GM18505 (cell line): ENCODE data around the gene SPOP.
"Not testable (repeated sequence)": the region's sequence is repeated elsewhere in the genome, so short reads cannot be mapped to it uniquely, and the experiment has no call there.

Source experiments
- ATAC-seq: cut with Tn5 transposase; IDR thresholded peaks from one replicate; pipeline ENCODE4 v1.9.1; 2021; ENCODE audit not compliant: unreplicated experiment
- POLR2A ChIP-seq: IDR thresholded peaks from 4 replicates; pipeline ENCODE4 v1.6.1; 2011; ENCODE audit warnings: borderline replicate concordance; ENCODE audit not compliant: insufficient read depth, insufficient read length; ENCODE audit errors: extremely low read depth

SPOP gene

GRCh38 chr17:49688848-49689247 is 11.0 kb upstream of the SPOP start:
- ATAC-seq = no peak
- no peak for TF ChIP-seq POLR2A

DNA sequence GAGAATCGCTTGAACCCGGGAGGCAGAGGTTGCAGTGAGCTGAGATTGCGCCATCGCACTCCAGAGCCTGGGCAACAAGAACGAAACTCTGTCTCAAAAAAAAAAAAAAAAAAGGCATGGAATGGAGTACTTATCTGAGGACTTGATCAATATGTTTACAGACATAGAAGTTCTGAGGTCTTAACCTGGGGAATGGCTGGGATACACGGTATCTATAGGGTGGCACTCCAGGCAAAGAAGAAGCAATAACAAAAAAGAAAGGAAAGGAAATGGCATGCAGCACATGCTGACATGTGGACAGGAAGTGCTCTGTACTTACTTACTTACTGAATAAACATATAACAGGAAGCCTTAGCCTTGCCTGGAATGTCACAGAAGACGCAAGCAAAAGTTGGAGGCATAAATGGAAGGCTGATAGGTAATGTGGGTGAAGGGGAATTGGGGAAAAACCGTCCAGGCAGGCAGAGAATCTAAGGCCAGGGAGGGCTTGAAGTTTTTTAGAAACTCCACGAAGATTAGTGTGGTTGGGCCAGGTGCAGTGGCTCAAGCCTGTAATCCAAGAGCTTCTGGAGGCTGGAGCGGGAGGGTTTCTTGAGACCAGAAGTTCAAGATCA is 10.1 kb upstream of the SPOP start:
- no peak for ATAC-seq
- TF ChIP-seq POLR2A = no peak

- TF ChIP-seq POLR2A = no peak
- no peak for ATAC-seq
Measured at GRCh38 chr17:49681106-49681979, 3.4 kb upstream of the SPOP start.

DNA sequence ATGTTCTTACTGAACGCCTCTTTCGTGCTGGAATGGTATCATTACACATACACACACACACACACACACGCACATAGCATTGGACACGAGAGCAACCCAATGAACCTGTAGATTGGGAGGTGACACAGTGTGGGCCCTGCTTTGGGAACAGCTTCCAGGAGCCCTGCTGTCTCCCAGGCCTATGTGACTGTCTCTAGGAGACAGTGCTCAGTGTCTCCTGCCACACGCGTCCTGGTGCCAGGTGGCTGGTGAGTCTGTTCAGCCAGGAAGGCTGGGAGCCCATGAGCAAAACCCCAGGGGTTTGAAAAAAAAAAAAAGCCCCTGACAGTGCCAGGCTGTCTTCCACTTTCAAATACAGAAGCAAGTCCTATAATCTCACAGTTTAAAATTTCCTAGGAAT is 2.4 kb upstream of the SPOP start:
- TF ChIP-seq POLR2A = no peak
- no peak for ATAC-seq

- TF ChIP-seq POLR2A = peak; percentile 68
- peak; percentile 51 for ATAC-seq
Measured at GRCh38 chr17:49677134-49677932, 564 bp downstream of the SPOP start.

DNA sequence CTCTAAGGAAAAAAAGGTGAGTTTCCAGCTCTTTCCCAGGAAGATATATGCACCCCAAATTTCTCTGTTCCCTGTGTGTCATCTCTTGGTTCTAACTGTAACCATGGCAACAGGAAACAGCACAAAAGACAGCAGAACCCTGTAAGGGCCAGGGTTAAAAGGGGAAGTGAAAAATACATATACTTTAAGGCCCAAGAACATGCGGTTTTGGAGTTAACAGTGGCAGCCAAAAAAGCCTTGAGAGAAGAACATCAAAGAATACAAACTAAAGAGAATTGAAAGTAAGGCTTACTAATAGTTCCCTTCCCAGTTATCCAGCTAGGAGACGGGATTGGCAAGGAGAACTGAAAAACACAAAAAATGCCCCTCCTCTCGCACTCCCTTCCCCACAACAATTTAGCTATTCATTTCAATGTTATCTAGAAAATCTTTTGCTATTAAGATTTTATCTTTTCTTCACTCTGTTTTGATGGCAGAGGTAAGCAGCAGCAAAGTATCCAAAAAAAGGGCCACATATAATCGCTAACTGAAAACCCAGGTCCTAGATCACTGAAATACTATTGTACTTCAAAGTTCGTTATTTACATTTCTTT is 1.5 kb downstream of the SPOP start:
- ATAC-seq = peak; percentile 50
- no peak for TF ChIP-seq POLR2A

GRCh38 chr17:49674507-49674906 is 3.4 kb downstream of the SPOP start:
- TF ChIP-seq POLR2A = no peak
- ATAC-seq = no peak

DNA sequence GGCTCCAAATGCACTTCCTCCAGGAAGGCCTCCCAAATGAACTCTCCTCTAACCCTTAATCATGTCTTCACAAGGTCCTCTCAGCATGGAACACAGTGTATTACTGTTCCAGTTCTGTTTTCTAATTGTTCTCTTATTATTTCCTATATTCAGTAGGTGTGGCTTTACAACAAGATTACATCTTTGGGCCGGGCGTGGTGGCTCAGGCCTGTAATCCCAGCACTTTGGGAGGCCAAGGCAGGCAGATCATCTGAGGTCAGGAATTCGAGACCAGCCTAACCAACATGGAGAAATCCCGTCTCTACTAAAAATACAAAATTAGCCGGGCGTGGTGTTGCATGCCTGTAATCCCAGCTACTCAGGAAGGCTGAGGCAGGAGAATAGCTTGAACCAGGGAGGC is 4.2 kb downstream of the SPOP start:
- not testable (repeated sequence) for ATAC-seq

- no peak for ATAC-seq
- no peak for TF ChIP-seq POLR2A
Measured at GRCh38 chr17:49670641-49671040, 7.3 kb downstream of the SPOP start.

DNA sequence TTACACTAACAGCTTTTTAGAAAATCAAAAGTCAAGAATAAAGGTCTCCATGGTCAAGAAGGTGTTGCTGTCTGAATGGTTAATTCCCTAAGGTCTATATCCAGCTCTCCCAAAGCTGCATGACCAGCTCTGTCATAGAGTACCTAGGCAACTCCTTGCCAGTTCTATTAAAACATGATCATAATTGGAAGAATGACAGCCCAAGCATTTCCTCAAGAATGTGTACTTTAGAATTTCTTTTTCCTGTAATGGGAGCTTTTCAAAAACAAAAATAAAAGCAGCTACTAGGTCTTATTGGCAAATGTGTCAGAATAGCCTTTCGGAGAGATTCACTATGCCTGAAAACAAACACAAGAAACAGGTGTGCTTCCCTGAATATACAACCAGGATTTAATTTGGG is 7.9 kb downstream of the SPOP start:
- ATAC-seq = no peak
- no peak for TF ChIP-seq POLR2A

GRCh38 chr17:49667854-49668253 is 10.0 kb downstream of the SPOP start:
- no peak for TF ChIP-seq POLR2A
- no peak for ATAC-seq

GRCh38 chr17:49664706-49665211 is 13.1 kb downstream of the SPOP start:
- TF ChIP-seq POLR2A = no peak
- ATAC-seq = no peak

DNA sequence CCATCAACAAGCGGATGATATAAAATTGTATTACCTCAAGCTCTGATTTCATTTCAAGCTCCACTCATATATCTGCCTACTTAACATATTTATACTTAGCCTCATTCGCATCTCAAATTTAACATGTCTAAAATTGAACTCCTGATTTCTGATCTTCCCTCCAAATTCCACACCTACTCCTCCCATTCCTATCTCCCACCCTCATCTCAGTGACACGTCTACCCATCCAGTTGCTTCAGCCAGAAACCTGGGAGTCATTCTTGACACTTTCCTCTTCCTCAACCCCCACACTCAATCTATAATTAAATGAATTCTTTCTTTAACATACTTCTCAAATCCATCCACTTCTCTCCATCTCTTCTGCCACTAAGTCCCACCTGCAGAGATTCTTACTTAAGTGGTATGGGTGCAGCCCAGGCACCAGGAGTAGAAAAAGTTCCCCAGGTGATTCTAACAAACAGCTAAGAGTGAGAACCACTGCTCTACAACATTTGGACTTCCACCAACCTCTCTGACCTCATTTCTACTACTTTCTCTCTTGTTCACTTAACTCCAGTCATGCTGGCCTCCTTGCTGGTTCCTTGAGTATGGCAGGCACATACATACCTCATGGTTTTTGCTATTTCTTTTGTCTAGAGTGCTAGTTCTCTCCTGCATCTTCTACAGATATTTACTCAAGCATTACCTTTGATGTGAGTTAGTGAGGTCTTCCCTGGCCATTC is 18.1 kb downstream of the SPOP start:
- TF ChIP-seq POLR2A = no peak
- ATAC-seq = no peak

DNA sequence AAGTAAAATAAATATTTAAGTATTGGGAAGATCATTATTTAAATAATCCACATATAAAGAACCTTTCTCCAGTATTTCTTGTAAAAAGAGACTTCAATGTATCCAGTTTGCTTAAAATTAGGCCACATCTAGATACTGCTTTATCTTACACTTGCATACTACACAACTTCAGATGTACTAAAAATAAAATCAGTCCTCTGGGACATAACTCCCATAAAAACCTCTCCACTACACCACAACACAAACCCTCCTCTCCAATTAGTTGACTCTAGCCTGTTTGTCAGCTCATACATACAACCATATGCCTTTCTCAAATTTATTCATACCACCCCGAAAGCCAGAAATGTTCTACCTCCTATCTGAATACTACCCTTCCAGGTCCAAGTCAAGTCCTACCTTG is 21.6 kb downstream of the SPOP start:
- no peak for TF ChIP-seq POLR2A
- ATAC-seq = no peak
